ENCODE measurements around the gene ZFHX3. TPM values are rescaled to one million over a fixed set of nuclear protein-coding genes. Genes with fewer than 3 reads are reported as not detected.

The ZFHX3 gene
- total and polyA plus RNA-seq, 9 donors = 3.4 to 17.6 (median 11.9) TPM

- no peaks in the 10 kb centered on the region for H3K27me3 ChIP-seq
- H3K4me3 ChIP-seq = no peak overlapping the region
- no peak overlapping the region for H3K27ac ChIP-seq
- no peaks in the 10 kb centered on the region for H3K36me3 ChIP-seq
- WGBS, 3 donors = 82 to 90% (median 84%) methylated on average over 13 of the region's 13 CpGs
- no peaks in the 10 kb centered on the region for H3K9me3 ChIP-seq
- H3K4me1 ChIP-seq (ENCODE audit: insufficient read depth) = peaks cover 18% of the 10 kb centered on the region
- no peak for DNase-seq
- intact Hi-C loops (cut with DNase I) = no loop called here
- TF ChIP-seq EP300 (IDR thresholded peaks at IDR 0.05) (no peak), POLR2A (IDR thresholded peaks at IDR 0.05) (no peak)
- TF ChIP-seq, protein P1, sequence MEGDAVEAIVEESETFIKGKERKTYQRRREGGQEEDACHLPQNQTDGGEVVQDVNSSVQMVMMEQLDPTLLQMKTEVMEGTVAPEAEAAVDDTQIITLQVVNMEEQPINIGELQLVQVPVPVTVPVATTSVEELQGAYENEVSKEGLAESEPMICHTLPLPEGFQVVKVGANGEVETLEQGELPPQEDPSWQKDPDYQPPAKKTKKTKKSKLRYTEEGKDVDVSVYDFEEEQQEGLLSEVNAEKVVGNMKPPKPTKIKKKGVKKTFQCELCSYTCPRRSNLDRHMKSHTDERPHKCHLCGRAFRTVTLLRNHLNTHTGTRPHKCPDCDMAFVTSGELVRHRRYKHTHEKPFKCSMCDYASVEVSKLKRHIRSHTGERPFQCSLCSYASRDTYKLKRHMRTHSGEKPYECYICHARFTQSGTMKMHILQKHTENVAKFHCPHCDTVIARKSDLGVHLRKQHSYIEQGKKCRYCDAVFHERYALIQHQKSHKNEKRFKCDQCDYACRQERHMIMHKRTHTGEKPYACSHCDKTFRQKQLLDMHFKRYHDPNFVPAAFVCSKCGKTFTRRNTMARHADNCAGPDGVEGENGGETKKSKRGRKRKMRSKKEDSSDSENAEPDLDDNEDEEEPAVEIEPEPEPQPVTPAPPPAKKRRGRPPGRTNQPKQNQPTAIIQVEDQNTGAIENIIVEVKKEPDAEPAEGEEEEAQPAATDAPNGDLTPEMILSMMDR (IDR thresholded peaks at IDR 0.05) = no peak
Measured at GRCh38 chr16:73024571-73025105, 23.3 kb downstream of the ZFHX3 start.

DNA sequence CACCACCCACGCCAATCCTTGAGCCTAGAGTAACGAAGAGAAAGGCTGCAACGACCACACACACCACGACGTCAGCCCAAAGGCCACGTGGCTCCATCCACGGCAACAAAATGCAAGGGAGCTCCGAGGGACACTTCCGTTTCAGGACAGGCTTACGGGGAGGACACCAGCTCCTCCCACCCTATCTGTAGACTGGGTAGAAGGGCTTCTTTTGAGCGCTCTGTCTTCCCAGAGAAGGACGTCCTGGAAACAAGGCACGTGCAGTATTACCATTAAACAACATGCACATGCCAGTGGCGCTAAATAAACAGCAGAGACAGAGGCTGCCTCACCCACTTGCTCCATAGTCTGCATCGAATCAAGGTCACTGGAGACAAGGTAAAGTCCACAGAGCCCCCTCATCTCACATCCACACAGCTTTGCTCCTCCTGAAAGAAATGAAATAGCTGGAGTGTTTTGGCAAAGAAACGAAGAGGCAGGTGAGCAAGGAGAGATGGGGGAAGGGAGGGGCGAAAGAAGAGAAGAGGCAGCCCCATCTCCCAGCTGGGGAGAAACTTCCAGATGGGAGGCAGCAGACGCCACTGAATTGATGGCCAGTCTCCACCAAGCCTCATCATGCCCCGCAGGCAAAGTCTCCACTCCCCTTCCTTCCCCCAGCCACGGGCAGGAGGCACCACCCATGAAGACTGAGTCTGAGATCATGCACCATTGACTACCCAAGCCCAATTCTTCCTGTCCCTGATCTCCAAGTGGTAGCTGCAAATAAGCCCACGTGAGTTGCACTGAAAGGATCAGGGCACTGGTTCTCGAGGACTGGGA is 24.0 kb downstream of the ZFHX3 start:
- DNase-seq = no peak
- H3K27ac ChIP-seq = no peak overlapping the region

DNA sequence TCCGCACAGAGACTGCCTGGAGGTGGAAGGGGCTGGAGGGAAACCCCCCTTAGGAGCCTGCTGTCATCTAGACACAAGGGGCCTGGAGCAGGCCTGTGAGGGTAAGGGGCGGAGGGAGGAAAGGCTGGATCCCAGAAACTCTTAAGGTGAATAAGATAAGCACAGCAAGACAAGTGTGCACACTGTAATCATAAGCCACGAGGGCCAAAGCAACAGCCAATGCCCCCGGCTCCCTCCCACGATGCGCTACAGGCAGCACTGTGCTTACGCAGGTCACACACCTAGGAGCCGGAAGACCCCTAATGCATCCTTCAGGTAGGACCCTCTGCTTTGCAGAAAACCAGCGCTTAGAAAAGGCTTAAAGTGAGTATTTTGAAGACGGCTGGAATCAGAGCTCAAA is 24.6 kb downstream of the ZFHX3 start:
- H3K4me1 ChIP-seq (ENCODE audit: insufficient read depth) = peaks cover 20% of the 10 kb centered on the region
- H3K4me3 ChIP-seq = no peak overlapping the region
- H3K9me3 ChIP-seq = no peaks in the 10 kb centered on the region
- WGBS, 3 donors = 97 to 98% (median 97%) methylated on average over 10 of the region's 10 CpGs
- intact Hi-C loops (cut with DNase I) = no loop called here
- H3K36me3 ChIP-seq = no peaks in the 10 kb centered on the region
- TF ChIP-seq EP300 (IDR thresholded peaks at IDR 0.05) = no peak
- TF ChIP-seq, protein P1 (IDR thresholded peaks at IDR 0.05) = no peak
- TF ChIP-seq POLR2A (IDR thresholded peaks at IDR 0.05) = no peak
- no peak for DNase-seq
- no peak overlapping the region for H3K27ac ChIP-seq
- H3K27me3 ChIP-seq = no peaks in the 10 kb centered on the region

More for the DNA sequence above, 24.0 kb downstream of the ZFHX3 start:
- WGBS, 3 donors = 86 to 87% (median 87%) methylated on average over 22 of the region's 22 CpGs
- H3K4me1 ChIP-seq (ENCODE audit: insufficient read depth) = peaks cover 22% of the 10 kb centered on the region
- no peaks in the 10 kb centered on the region for H3K9me3 ChIP-seq
- H3K36me3 ChIP-seq = no peaks in the 10 kb centered on the region
- TF ChIP-seq, protein P1 (IDR thresholded peaks at IDR 0.05) = no peak
- TF ChIP-seq EP300 (IDR thresholded peaks at IDR 0.05) (no peak), POLR2A (IDR thresholded peaks at IDR 0.05) (no peak)
- no peak overlapping the region for H3K4me3 ChIP-seq
- H3K27me3 ChIP-seq = no peaks in the 10 kb centered on the region
- intact Hi-C loops (cut with DNase I) = no loop called here

GRCh38 chr16:73022534-73022933 is 25.4 kb downstream of the ZFHX3 start:
- no peak for DNase-seq
- intact Hi-C loops (cut with DNase I) = no loop called here
- TF ChIP-seq, protein P1 (IDR thresholded peaks at IDR 0.05) = no peak
- TF ChIP-seq EP300 (IDR thresholded peaks at IDR 0.05) = no peak
- no peak for TF ChIP-seq POLR2A (IDR thresholded peaks at IDR 0.05)
- whole genome bisulfite sequencing, 3 donors = 93 to 95% (median 93%) methylated on average over 7 of the region's 7 CpGs
- H3K4me1 ChIP-seq (ENCODE audit: insufficient read depth) = peaks cover 16% of the 10 kb centered on the region
- H3K36me3 ChIP-seq = no peaks in the 10 kb centered on the region
- H3K27me3 ChIP-seq = no peaks in the 10 kb centered on the region
- H3K9me3 ChIP-seq = no peaks in the 10 kb centered on the region
- H3K27ac ChIP-seq = no peak overlapping the region
- H3K4me3 ChIP-seq = no peak overlapping the region

All from ovary (tissue), 9 donors.